ENCODE results near the gene FHIT. TPM values are rescaled to one million over a fixed set of nuclear protein-coding genes. Genes with fewer than 3 reads are reported as not detected.

FHIT gene
- polyA plus RNA-seq, 1 experiment, result 0.11 TPM

GRCh38 chr3:60798456-60798855, 452.8 kb downstream of the FHIT start:
- Histone ChIP-seq H3K4me3 (ENCODE audit: low read depth, low read length) (no peak overlapping the region), H3K36me3 (ENCODE audit: control insufficient read depth, insufficient read depth, low read length) (no peaks in the 10 kb centered on the region), H3K27me3 (ENCODE audit: control insufficient read depth, insufficient read depth, low read length) (no peaks in the 10 kb centered on the region)
- CTCF ChIA-PET, result interaction anchor here (1.0 kb wide), 1 partner anchor 301 kb away, joined by 3 read pairs; no protein-coding TSS in a partner anchor
- no peak for DNase-seq (ENCODE audit: low read depth)
- no peak for TF ChIP-seq CTCF (IDR thresholded peaks at IDR 0.05; ENCODE audit: insufficient read depth, low read depth, low read length)
- POLR2A ChIA-PET, result no interaction called here

- DNase-seq (ENCODE audit: low read depth), result no peak
- ChIA-PET CTCF (no interaction called here), POLR2A (interaction anchor here (0.6 kb wide), 1 partner anchor 1597 kb away, joined by 3 read pairs; no protein-coding TSS in a partner anchor)
- H3K36me3 ChIP-seq (ENCODE audit: control insufficient read depth, insufficient read depth, low read length), result no peaks in the 10 kb centered on the region
- no peak for TF ChIP-seq CTCF (IDR thresholded peaks at IDR 0.05; ENCODE audit: insufficient read depth, low read depth, low read length)
- H3K4me3 ChIP-seq (ENCODE audit: low read depth, low read length), result no peak overlapping the region
- no peaks in the 10 kb centered on the region for H3K27me3 ChIP-seq (ENCODE audit: control insufficient read depth, insufficient read depth, low read length)
These were observed 458.9 kb downstream of the FHIT start for GRCh38 chr3:60792249-60792852.

- CTCF ChIA-PET, result no interaction called here
- POLR2A ChIA-PET, result no interaction called here
- no peak for TF ChIP-seq CTCF (IDR thresholded peaks at IDR 0.05; ENCODE audit: insufficient read depth, low read depth, low read length)
- Histone ChIP-seq H3K4me3 (ENCODE audit: low read depth, low read length) (no peak overlapping the region), H3K36me3 (ENCODE audit: control insufficient read depth, insufficient read depth, low read length) (no peaks in the 10 kb centered on the region), H3K27me3 (ENCODE audit: control insufficient read depth, insufficient read depth, low read length) (no peaks in the 10 kb centered on the region)
- DNase-seq (ENCODE audit: low read depth), result no peak
These were observed 463.1 kb downstream of the FHIT start for GRCh38 chr3:60788185-60788584.

GRCh38 chr3:60781935-60782334, 469.3 kb downstream of the FHIT start:
- H3K27me3 ChIP-seq (ENCODE audit: control insufficient read depth, insufficient read depth, low read length), result no peaks in the 10 kb centered on the region
- CTCF ChIA-PET, result interaction anchor here (0.5 kb wide), 1 partner anchor 52 kb away, joined by 3 read pairs; no protein-coding TSS in a partner anchor
- no peaks in the 10 kb centered on the region for H3K36me3 ChIP-seq (ENCODE audit: control insufficient read depth, insufficient read depth, low read length)
- TF ChIP-seq CTCF (IDR thresholded peaks at IDR 0.05; ENCODE audit: insufficient read depth, low read depth, low read length), result no peak
- POLR2A ChIA-PET, result no interaction called here
- no peak overlapping the region for H3K4me3 ChIP-seq (ENCODE audit: low read depth, low read length)
- DNase-seq (ENCODE audit: low read depth), result no peak

DNA sequence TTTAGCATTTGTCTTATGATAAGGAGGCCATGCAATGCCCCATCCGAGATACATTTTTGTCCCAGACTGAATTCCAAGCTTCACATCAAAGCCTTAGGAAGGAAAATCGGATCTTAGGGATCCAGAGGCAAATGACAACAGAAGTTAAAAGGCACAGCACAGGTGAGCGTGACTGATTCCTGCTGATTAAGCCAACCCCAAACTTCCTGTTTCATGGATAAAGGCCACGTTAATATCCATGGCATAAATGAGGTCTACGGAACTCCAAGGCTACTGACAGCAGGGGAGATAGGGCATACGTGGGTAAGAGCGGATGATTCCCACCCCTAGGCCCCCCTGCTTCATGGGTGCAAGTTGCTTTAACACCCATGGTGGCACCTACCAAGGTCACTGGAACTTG, 471.6 kb downstream of the FHIT start:
- ChIA-PET POLR2A (no interaction called here), CTCF (no interaction called here)
- DNase-seq (ENCODE audit: low read depth), result no peak
- Histone ChIP-seq H3K36me3 (ENCODE audit: control insufficient read depth, insufficient read depth, low read length) (no peaks in the 10 kb centered on the region), H3K27me3 (ENCODE audit: control insufficient read depth, insufficient read depth, low read length) (no peaks in the 10 kb centered on the region), H3K4me3 (ENCODE audit: low read depth, low read length) (no peak overlapping the region)
- TF ChIP-seq CTCF (IDR thresholded peaks at IDR 0.05; ENCODE audit: insufficient read depth, low read depth, low read length), result no peak

All from BJ (cell line).